ENCODE results near the gene ITGA11.

ITGA11 gene

GRCh38 chr15:68387381-68388143 lies 44.4 kb downstream of the ITGA11 start:
- H3K4me1 ChIP-seq (ENCODE audit: control insufficient read depth, insufficient read depth, low read length): no peaks in the 10 kb centered on the region
- no peak overlapping the region for H3K9ac ChIP-seq (ENCODE audit: low read length in 2 of 2)
- H3K27ac ChIP-seq (ENCODE audit: low read length): no peak overlapping the region
- H3K27me3 ChIP-seq (ENCODE audit: control insufficient read depth in 1 of 2, insufficient read depth in 2 of 2, low read length in 2 of 2): peaks cover 3 to 9% of the 10 kb centered on the region in 2 donors
- H3K4me3 ChIP-seq (ENCODE audit: low read length in 2 of 2): no peak overlapping the region
- H3K36me3 ChIP-seq (ENCODE audit: control insufficient read depth in 2 of 2, insufficient read depth in 2 of 2, low read length in 2 of 2): no peaks in the 10 kb centered on the region
- H3K9me3 ChIP-seq (ENCODE audit: control insufficient read depth in 2 of 2, low read length in 2 of 2): peaks cover 0 to 2% of the 10 kb centered on the region in 2 donors

GRCh38 chr15:68386587-68387288 lies 45.2 kb downstream of the ITGA11 start:
- Histone ChIP-seq H3K9me3 (ENCODE audit: control insufficient read depth in 2 of 2, low read length in 2 of 2) (no peaks in the 10 kb centered on the region), H3K4me3 (ENCODE audit: low read length in 2 of 2) (no peak overlapping the region), H3K9ac (ENCODE audit: low read length in 2 of 2) (no peak overlapping the region), H3K36me3 (ENCODE audit: control insufficient read depth in 2 of 2, insufficient read depth in 2 of 2, low read length in 2 of 2) (no peaks in the 10 kb centered on the region), H3K27ac (ENCODE audit: low read length) (no peak overlapping the region), H3K27me3 (ENCODE audit: control insufficient read depth in 1 of 2, insufficient read depth in 2 of 2, low read length in 2 of 2) (peaks cover 3 to 9% of the 10 kb centered on the region in 2 donors), H3K4me1 (ENCODE audit: control insufficient read depth, insufficient read depth, low read length) (no peaks in the 10 kb centered on the region)

DNA sequence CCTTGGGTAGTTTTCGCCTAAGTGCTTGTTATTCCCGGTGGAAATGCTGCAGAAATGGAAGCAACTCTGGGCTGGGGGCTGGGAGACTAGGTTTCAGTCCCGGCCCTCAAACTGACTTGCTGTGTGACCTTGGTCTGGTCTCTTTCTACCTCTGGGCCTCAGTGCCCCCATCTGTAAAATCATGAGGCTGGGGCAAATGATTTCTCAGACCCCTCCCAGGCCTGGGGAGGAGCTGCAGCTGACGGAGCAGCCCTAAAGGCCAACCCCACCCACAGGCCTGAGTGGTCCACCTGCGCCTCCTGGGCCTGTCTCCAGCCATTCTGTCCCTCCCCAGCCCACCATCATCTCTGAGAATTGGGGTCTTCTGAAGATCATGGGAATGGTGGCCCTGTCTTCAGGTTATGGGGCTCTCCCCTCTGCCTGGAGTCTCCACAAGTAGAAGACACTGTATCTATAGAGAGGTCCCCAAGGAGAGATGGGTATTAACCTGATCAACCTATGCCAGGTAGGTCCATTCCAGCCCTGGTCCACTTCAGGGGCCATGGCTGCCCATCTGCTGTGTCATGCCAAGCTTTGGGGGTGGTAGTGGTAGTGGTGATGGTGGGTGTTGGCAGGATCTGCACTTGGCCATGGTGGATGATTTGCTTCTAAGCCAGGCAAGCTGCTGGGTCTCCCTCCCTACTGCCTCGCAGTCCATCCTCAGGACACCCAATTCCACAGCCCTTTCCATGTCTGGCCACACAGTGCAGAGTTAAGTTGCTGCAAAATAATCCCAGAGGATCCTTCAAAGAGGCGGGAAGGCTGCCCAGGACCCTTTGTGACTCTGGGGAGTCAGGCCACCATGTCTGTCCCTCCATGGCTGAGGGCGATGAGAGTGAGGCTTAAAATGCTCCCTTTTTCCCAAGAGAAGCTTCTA lies 46.0 kb downstream of the ITGA11 start:
- Histone ChIP-seq H3K27me3 (ENCODE audit: control insufficient read depth in 1 of 2, insufficient read depth in 2 of 2, low read length in 2 of 2) (peaks cover 3 to 9% of the 10 kb centered on the region in 2 donors), H3K4me3 (ENCODE audit: low read length in 2 of 2) (no peak overlapping the region), H3K4me1 (ENCODE audit: control insufficient read depth, insufficient read depth, low read length) (no peaks in the 10 kb centered on the region), H3K36me3 (ENCODE audit: control insufficient read depth in 2 of 2, insufficient read depth in 2 of 2, low read length in 2 of 2) (no peaks in the 10 kb centered on the region), H3K27ac (ENCODE audit: low read length) (no peak overlapping the region), H3K9ac (ENCODE audit: low read length in 2 of 2) (no peak overlapping the region), H3K9me3 (ENCODE audit: control insufficient read depth in 2 of 2, low read length in 2 of 2) (no peaks in the 10 kb centered on the region)

DNA sequence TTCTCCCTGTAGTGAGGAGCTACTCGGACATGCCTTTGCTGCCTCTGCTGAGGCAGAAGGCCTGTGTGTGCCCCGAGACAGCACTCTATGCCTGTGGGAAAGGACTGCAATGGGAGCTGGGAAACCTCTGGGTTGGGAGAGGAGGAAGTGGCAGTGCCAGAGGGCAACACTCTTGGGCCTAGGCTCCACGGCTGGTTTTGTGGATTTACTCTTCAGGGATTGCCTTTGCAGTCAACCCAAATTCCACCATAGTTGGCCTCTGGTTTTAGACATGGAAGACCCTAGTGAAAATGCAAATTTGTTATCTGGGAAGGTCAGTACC lies 46.8 kb downstream of the ITGA11 start:
- Histone ChIP-seq H3K4me3 (ENCODE audit: low read length in 2 of 2) (no peak overlapping the region), H3K9ac (ENCODE audit: low read length in 2 of 2) (no peak overlapping the region), H3K36me3 (ENCODE audit: control insufficient read depth in 2 of 2, insufficient read depth in 2 of 2, low read length in 2 of 2) (no peaks in the 10 kb centered on the region), H3K27ac (ENCODE audit: low read length) (no peak overlapping the region), H3K9me3 (ENCODE audit: control insufficient read depth in 2 of 2, low read length in 2 of 2) (no peaks in the 10 kb centered on the region), H3K4me1 (ENCODE audit: control insufficient read depth, insufficient read depth, low read length) (no peaks in the 10 kb centered on the region), H3K27me3 (ENCODE audit: control insufficient read depth in 1 of 2, insufficient read depth in 2 of 2, low read length in 2 of 2) (peaks cover 3 to 9% of the 10 kb centered on the region in 2 donors)

DNA sequence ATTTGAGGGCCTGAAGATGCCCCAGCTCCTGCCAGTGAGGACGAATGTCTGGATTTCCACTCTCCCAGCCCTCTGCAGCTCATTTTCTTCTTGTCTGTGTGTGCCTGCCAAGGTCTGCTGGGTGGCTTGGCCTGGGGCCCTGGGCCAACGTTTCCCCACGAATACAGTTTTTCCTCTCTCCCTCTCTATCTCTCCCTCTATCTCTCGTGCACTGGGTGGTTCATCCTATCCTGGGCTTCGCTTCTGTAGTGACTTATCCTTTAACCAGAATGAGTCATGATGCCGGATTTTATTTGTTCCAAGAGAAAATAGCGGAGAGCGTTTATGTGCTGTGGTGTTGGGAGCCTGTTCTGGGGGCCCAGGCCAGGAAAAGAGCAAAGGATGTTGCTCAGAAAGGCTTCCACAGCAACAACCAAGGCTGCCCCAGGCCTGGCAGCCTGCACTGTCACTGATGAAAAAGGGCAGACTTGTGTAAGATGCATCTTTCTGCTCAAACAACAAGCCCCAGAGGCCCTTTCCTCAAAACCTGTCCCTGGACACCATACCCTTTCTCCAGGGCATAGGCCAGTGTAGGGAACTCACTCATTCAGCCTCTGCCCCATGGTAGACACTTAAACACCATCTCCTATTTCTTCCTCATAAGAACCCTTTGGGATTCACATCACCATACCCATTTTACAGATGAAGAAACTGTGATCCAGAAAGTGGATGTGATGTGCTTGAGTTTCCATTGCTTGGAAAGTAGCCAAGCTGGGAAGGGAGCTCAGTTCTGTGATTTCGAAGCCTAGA lies 47.3 kb downstream of the ITGA11 start:
- Histone ChIP-seq H3K36me3 (ENCODE audit: control insufficient read depth in 2 of 2, insufficient read depth in 2 of 2, low read length in 2 of 2) (no peaks in the 10 kb centered on the region), H3K27me3 (ENCODE audit: control insufficient read depth in 1 of 2, insufficient read depth in 2 of 2, low read length in 2 of 2) (peaks cover 3 to 8% of the 10 kb centered on the region in 2 donors), H3K9me3 (ENCODE audit: control insufficient read depth in 2 of 2, low read length in 2 of 2) (no peaks in the 10 kb centered on the region), H3K9ac (ENCODE audit: low read length in 2 of 2) (no peak overlapping the region), H3K27ac (ENCODE audit: low read length) (no peak overlapping the region), H3K4me1 (ENCODE audit: control insufficient read depth, insufficient read depth, low read length) (no peaks in the 10 kb centered on the region), H3K4me3 (ENCODE audit: low read length in 2 of 2) (no peak overlapping the region)

DNA sequence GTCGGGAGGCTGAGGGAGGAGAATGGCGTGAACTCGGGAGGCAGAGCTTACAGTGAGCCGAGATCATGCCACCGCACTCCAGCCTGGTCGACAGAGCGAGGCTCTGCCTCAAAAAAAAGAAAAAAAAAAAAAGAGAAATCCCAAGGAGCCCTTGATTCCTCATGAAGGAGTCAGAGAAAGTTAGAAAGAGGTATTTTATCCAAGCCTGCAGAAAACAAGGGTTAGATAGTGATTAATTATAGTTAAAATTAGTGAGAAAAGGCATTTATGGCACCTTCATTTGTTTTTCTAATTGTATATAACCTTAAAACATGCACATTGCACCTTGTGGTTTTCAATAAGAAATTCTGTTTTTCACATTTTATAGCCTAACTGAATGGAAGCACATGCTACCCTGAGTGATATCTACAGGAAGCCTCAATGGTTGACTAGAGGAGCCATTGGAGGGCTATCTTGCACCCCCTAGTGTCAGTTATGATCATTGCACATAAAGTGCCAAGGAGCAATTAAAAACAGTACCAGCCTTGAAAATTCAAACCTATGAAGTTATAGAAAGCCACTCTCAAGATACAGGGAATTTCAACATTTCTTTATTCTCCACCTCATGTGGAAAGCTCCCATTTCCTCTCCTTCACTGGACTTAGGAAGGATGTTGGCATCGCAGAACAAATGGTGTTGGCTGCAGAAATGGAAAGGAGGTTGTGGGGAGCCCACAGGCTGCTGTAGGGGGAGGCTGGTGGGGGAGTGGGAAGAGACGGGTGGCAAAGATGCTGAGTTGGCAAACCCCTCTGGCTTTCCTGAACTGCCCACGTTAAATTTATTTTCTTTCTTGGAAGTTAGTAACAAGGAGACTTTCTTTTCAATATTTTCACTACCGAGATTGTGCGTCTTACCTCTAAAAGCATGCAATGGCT lies 48.5 kb downstream of the ITGA11 start:
- Histone ChIP-seq H3K4me3 (ENCODE audit: low read length in 2 of 2) (no peak overlapping the region), H3K27ac (ENCODE audit: low read length) (no peak overlapping the region), H3K9ac (ENCODE audit: low read length in 2 of 2) (no peak overlapping the region), H3K36me3 (ENCODE audit: control insufficient read depth in 2 of 2, insufficient read depth in 2 of 2, low read length in 2 of 2) (no peaks in the 10 kb centered on the region), H3K9me3 (ENCODE audit: control insufficient read depth in 2 of 2, low read length in 2 of 2) (no peaks in the 10 kb centered on the region), H3K27me3 (ENCODE audit: control insufficient read depth in 1 of 2, insufficient read depth in 2 of 2, low read length in 2 of 2) (peaks cover 0 to 3% of the 10 kb centered on the region in 2 donors), H3K4me1 (ENCODE audit: control insufficient read depth, insufficient read depth, low read length) (no peaks in the 10 kb centered on the region)

DNA sequence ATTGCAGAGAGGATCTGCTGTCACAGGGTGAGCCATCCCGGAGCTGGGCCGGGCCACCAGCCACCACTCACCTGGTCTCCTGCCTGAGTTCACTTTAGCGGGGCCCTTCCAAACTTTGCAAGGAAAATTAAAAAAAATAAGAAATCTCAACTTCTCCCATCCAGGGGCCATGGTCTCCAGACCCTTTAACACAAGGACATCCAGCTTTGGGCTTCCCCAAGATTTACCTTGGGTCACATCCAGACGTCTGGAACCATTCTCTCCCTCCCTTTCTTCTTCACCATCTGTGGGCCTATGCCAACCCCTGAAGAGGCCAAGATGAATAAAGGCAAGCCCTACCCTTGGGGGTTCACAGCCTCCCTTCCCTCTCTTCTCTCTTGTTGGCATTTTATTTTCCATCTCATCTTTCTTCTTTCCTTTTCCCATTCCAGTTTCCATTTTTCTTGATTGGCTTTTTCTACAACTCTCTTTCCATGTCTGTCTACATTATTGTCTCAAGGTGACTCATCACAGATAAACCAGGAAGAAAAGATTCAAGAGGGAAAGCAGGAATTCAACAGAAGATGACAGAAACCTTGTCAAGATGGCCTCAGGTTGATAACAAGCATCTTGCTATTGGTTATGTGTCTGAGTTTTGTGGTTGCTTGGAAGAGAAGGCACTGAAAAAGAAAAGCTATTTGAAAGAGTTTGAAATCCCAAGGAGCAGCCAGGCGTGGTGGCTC lies 49.5 kb downstream of the ITGA11 start:
- H3K9me3 ChIP-seq (ENCODE audit: control insufficient read depth in 2 of 2, low read length in 2 of 2): no peaks in the 10 kb centered on the region
- H3K27ac ChIP-seq (ENCODE audit: low read length): no peak overlapping the region
- H3K27me3 ChIP-seq (ENCODE audit: control insufficient read depth in 1 of 2, insufficient read depth in 2 of 2, low read length in 2 of 2): no peaks in the 10 kb centered on the region

DNA sequence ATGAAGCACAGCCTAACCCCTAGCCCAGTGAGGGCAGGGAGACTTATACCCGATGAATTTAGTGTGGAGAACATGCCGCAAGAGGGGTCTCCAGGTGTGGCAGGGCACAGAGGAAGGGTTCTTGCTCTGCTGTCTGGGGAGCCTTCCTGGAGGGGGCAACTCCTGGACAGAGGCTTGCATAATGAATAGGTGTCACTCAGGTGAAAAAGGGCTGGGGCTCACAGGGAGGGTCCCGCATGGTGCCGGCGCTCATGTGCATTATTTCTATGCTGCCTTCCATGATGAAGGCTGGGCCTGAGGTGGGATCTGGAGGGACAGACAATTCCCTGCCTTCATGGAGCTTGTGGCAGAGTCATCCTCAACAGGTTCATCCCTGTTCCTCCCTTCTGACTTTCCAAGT lies 51.5 kb downstream of the ITGA11 start:
- H3K9me3 ChIP-seq (ENCODE audit: control insufficient read depth in 2 of 2, low read length in 2 of 2): no peaks in the 10 kb centered on the region
- H3K9ac ChIP-seq (ENCODE audit: low read length in 2 of 2): no peak overlapping the region
- H3K27ac ChIP-seq (ENCODE audit: low read length): no peak overlapping the region
- no peaks in the 10 kb centered on the region for H3K36me3 ChIP-seq (ENCODE audit: control insufficient read depth in 2 of 2, insufficient read depth in 2 of 2, low read length in 2 of 2)
- no peak overlapping the region for H3K4me3 ChIP-seq (ENCODE audit: low read length in 2 of 2)
- H3K27me3 ChIP-seq (ENCODE audit: control insufficient read depth in 1 of 2, insufficient read depth in 2 of 2, low read length in 2 of 2): no peaks in the 10 kb centered on the region
- H3K4me1 ChIP-seq (ENCODE audit: control insufficient read depth, insufficient read depth, low read length): no peaks in the 10 kb centered on the region

More for the DNA sequence above, 49.5 kb downstream of the ITGA11 start:
- no peaks in the 10 kb centered on the region for H3K4me1 ChIP-seq (ENCODE audit: control insufficient read depth, insufficient read depth, low read length)
- H3K9ac ChIP-seq (ENCODE audit: low read length in 2 of 2): no peak overlapping the region
- H3K36me3 ChIP-seq (ENCODE audit: control insufficient read depth in 2 of 2, insufficient read depth in 2 of 2, low read length in 2 of 2): no peaks in the 10 kb centered on the region
- H3K4me3 ChIP-seq (ENCODE audit: low read length in 2 of 2): no peak overlapping the region

- H3K4me3 ChIP-seq (ENCODE audit: low read length in 2 of 2): no peak overlapping the region
- H3K9me3 ChIP-seq (ENCODE audit: control insufficient read depth in 2 of 2, low read length in 2 of 2): no peaks in the 10 kb centered on the region
- H3K36me3 ChIP-seq (ENCODE audit: control insufficient read depth in 2 of 2, insufficient read depth in 2 of 2, low read length in 2 of 2): no peaks in the 10 kb centered on the region
- no peaks in the 10 kb centered on the region for H3K27me3 ChIP-seq (ENCODE audit: control insufficient read depth in 1 of 2, insufficient read depth in 2 of 2, low read length in 2 of 2)
- H3K4me1 ChIP-seq (ENCODE audit: control insufficient read depth, insufficient read depth, low read length): no peaks in the 10 kb centered on the region
- no peak overlapping the region for H3K27ac ChIP-seq (ENCODE audit: low read length)
- no peak overlapping the region for H3K9ac ChIP-seq (ENCODE audit: low read length in 2 of 2)
Measured at GRCh38 chr15:68379759-68380290, 52.1 kb downstream of the ITGA11 start.
